Mesothelial cell of epicardium (in vitro differentiated cells): ENCODE data around the gene CCDC74A. TPM values are rescaled to one million over a fixed set of nuclear protein-coding genes. Genes with fewer than 3 reads are reported as not detected.
"Not testable (repeated sequence)": the region's sequence is repeated elsewhere in the genome, so short reads cannot be mapped to it uniquely, and the experiment has no call there.

Source experiments
- DNase-seq, 2 experiments: peaks; one replicate each; pipeline ENCODE4 v3.0.0; 2021; ENCODE audit warnings: low spot score in 2 of 2; ENCODE audit not compliant: unreplicated experiment in 2 of 2
- H3K27ac Mint-ChIP-seq: 2 replicates; pipeline ENCODE4 v1.8.0; 2021; ENCODE audit warnings: mixed read lengths
- H3K27me3 Mint-ChIP-seq: 2 replicates; pipeline ENCODE4 v1.8.0; 2021; ENCODE audit warnings: low read depth, mixed read lengths
- H3K36me3 Mint-ChIP-seq: 2 replicates; pipeline ENCODE4 v1.8.0; 2021; ENCODE audit warnings: mixed read lengths
- H3K4me1 Mint-ChIP-seq: 2 replicates; pipeline ENCODE4 v1.8.0; 2021; ENCODE audit warnings: mixed read lengths
- H3K4me3 Mint-ChIP-seq: 2 replicates; pipeline ENCODE4 v1.8.0; 2021; ENCODE audit warnings: mild to moderate bottlenecking, moderate library complexity, mixed read lengths
- H3K9me3 Mint-ChIP-seq: 2 replicates; pipeline ENCODE4 v1.8.0; 2021; ENCODE audit warnings: mixed read lengths
- CTCF ChIP-seq: fragments of 200-600 bp; sonication (generic); IDR thresholded peaks from one replicate; pipeline ENCODE4 v1.5.0; 2021; ENCODE audit warnings: antibody characterized with exemption; ENCODE audit not compliant: unreplicated experiment
- total RNA-seq: library from RNA; stranded (reverse); gene quantifications from 3 replicates; pipeline ENCODE4 v1.2.1, GENCODE V29; 2021

CCDC74A gene
- total RNA-seq, 1 donor from 2014 or later: 9.6 TPM

GRCh38 chr2:131488306-131489205 is 39.1 kb upstream of the CCDC74A start:
- no peak overlapping the region for H3K4me3 Mint-ChIP-seq
- H3K27ac Mint-ChIP-seq: no peak overlapping the region
- H3K4me1 Mint-ChIP-seq: peaks cover 12% of the 10 kb centered on the region
- DNase-seq: no peak
- H3K27me3 Mint-ChIP-seq: no peaks in the 10 kb centered on the region
- no peaks in the 10 kb centered on the region for H3K9me3 Mint-ChIP-seq
- no peak for TF ChIP-seq CTCF
- peaks cover 2% of the 10 kb centered on the region for H3K36me3 Mint-ChIP-seq

- not testable (repeated sequence) for H3K9me3 Mint-ChIP-seq, H3K27me3 Mint-ChIP-seq, H3K36me3 Mint-ChIP-seq, DNase-seq
- Mint-ChIP-seq H3K4me3 (peak overlapping the region; percentile 71), H3K4me1 (peaks cover 18% of the 10 kb centered on the region), H3K27ac (peak overlapping the region; percentile 53)
Observed at GRCh38 chr2:131490616-131491468, 36.8 kb upstream of the CCDC74A start.

GRCh38 chr2:131491469-131491836 is 36.2 kb upstream of the CCDC74A start:
- not testable (repeated sequence) for DNase-seq, H3K36me3 Mint-ChIP-seq, H3K9me3 Mint-ChIP-seq, H3K27me3 Mint-ChIP-seq
- Mint-ChIP-seq H3K27ac (peak overlapping the region; percentile 53), H3K4me3 (peak overlapping the region; percentile 71), H3K4me1 (peaks cover 18% of the 10 kb centered on the region)

GRCh38 chr2:131492015-131492417 is 35.7 kb upstream of the CCDC74A start, which contains the start of gene MZT2A:
TSS of gene MZT2A (minus strand) at chr2:131492397. CDS start at chr2:131492376, 21 bp downstream.
- H3K9me3 Mint-ChIP-seq, H3K36me3 Mint-ChIP-seq, DNase-seq, H3K27me3 Mint-ChIP-seq: not testable (repeated sequence)
- peak within 1 kb of the TSS; percentile 92 for H3K4me3 Mint-ChIP-seq
- H3K27ac Mint-ChIP-seq: peak within 1 kb of the TSS; percentile 98
- peaks cover 18% of the 10 kb centered on the region for H3K4me1 Mint-ChIP-seq

GRCh38 chr2:131492418-131493198 is 35.1 kb upstream of the CCDC74A start:
- Mint-ChIP-seq H3K36me3 (peaks cover 4% of the 10 kb centered on the region), H3K9me3 (no peaks in the 10 kb centered on the region), H3K27ac (peak overlapping the region; percentile 98), H3K4me1 (peaks cover 18% of the 10 kb centered on the region), H3K27me3 (no peaks in the 10 kb centered on the region), H3K4me3 (peak overlapping the region; percentile 92)
- peak; percentile 84 for TF ChIP-seq CTCF
- DNase-seq: peak; percentile 90 to 94

- H3K4me1 Mint-ChIP-seq: peaks cover 18% of the 10 kb centered on the region
- TF ChIP-seq CTCF: no peak
- no peaks in the 10 kb centered on the region for H3K9me3 Mint-ChIP-seq
- H3K36me3 Mint-ChIP-seq: peaks cover 2% of the 10 kb centered on the region
- peak overlapping the region; percentile 98 for H3K27ac Mint-ChIP-seq
- peak overlapping the region; percentile 92 for H3K4me3 Mint-ChIP-seq
- H3K27me3 Mint-ChIP-seq: no peaks in the 10 kb centered on the region
- no peak for DNase-seq
Observed at GRCh38 chr2:131493199-131493968, 34.3 kb upstream of the CCDC74A start.

GRCh38 chr2:131495506-131495905 is 32.2 kb upstream of the CCDC74A start:
- not testable (repeated sequence) for H3K27ac Mint-ChIP-seq, H3K9me3 Mint-ChIP-seq, H3K27me3 Mint-ChIP-seq, DNase-seq, H3K36me3 Mint-ChIP-seq
- peak overlapping the region; percentile 30 for H3K4me3 Mint-ChIP-seq
- peaks cover 15% of the 10 kb centered on the region for H3K4me1 Mint-ChIP-seq

- not testable (repeated sequence) for H3K27me3 Mint-ChIP-seq, H3K36me3 Mint-ChIP-seq, DNase-seq, H3K4me3 Mint-ChIP-seq, H3K4me1 Mint-ChIP-seq, H3K27ac Mint-ChIP-seq, H3K9me3 Mint-ChIP-seq
Observed at GRCh38 chr2:131498321-131498973, 29.2 kb upstream of the CCDC74A start.

- not testable (repeated sequence) for H3K4me1 Mint-ChIP-seq, H3K27me3 Mint-ChIP-seq, DNase-seq, H3K9me3 Mint-ChIP-seq, H3K4me3 Mint-ChIP-seq, H3K27ac Mint-ChIP-seq
- H3K36me3 Mint-ChIP-seq: peaks cover 15% of the 10 kb centered on the region
Observed at GRCh38 chr2:131503587-131503986, 24.1 kb upstream of the CCDC74A start.
